ENCODE results near the gene PRG3.

DNA sequence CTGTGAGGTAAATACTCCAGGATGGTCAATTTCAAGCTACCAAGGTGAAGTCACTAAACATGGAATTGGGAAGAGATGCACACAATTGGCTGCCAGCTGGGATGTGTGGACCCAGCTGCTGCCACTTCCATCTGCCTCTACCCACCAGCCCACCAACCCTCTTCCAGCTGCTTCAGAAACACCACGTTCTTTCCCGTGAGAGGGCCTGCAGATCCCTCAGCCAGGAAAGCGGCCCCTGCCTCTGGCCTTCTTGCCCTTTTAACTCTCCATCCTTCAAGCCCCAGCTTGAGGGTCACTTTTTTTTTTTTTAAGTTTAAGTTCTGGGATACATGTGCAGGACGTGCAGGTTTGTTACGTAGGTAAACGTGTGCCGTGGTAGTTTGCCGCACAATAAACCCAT is 20.0 kb downstream of the PRG3 start:
- TF ChIP-seq POLR2AphosphoS5 (IDR thresholded peaks at IDR 0.05), result no peak
- TF ChIP-seq POLR2A (IDR thresholded peaks at IDR 0.05; ENCODE audit: low read depth), result no peak
- TF ChIP-seq CTCF (IDR thresholded peaks at IDR 0.05), result no peak
- no peak for TF ChIP-seq EP300 (IDR thresholded peaks at IDR 0.05)

All from esophagus muscularis mucosa (tissue), 4 donors.